Neural progenitor cell (in vitro differentiated cells): ENCODE data around the gene EP400.

Source experiments
- EZH2 ChIP-seq: fragments of 200-600 bp; sonication (generic); IDR thresholded peaks from 2 replicates; pipeline ENCODE4 v1.6.1; 2017; ENCODE audit warnings: antibody characterized with exemption, mild to moderate bottlenecking, moderate library complexity
- EZH2phosphoT487 ChIP-seq: fragments of 200-600 bp; sonication (generic); IDR thresholded peaks from 2 replicates; pipeline ENCODE4 v1.6.1; 2017; ENCODE audit warnings: antibody characterized with exemption
- TF ChIP-seq, protein P1 (sequence below): fragments of 200-600 bp; sonication (generic); IDR thresholded peaks from 2 replicates; pipeline ENCODE4 v1.5.1; 2017; ENCODE audit warnings: antibody characterized with exemption, mild to moderate bottlenecking

- no peak for TF ChIP-seq EZH2
- TF ChIP-seq, protein P1, sequence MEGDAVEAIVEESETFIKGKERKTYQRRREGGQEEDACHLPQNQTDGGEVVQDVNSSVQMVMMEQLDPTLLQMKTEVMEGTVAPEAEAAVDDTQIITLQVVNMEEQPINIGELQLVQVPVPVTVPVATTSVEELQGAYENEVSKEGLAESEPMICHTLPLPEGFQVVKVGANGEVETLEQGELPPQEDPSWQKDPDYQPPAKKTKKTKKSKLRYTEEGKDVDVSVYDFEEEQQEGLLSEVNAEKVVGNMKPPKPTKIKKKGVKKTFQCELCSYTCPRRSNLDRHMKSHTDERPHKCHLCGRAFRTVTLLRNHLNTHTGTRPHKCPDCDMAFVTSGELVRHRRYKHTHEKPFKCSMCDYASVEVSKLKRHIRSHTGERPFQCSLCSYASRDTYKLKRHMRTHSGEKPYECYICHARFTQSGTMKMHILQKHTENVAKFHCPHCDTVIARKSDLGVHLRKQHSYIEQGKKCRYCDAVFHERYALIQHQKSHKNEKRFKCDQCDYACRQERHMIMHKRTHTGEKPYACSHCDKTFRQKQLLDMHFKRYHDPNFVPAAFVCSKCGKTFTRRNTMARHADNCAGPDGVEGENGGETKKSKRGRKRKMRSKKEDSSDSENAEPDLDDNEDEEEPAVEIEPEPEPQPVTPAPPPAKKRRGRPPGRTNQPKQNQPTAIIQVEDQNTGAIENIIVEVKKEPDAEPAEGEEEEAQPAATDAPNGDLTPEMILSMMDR, result no peak
- TF ChIP-seq EZH2phosphoT487, result no peak
Measured at GRCh38 chr12:132123970-132124765, 174.4 kb downstream of the EP400 start.
